Lower lobe of right lung (tissue), 2 donors: ENCODE measurements around the gene PCSK2. TPM values are rescaled to one million over a fixed set of nuclear protein-coding genes. Genes with fewer than 3 reads are reported as not detected.
A peak's percentile ranks its signal among the peaks of the same experiment; 100 is the strongest.

Source experiments
- ATAC-seq, 2 donors: fragments of 200-7000 bp; cut with Tn5 transposase; one replicate each; pipeline ENCODE4 v1.9.1; 2020 to 2022; ENCODE audit warnings: mild to moderate bottlenecking in 2 of 2, moderate library complexity in 2 of 2
- DNase-seq: peaks from one replicate; pipeline ENCODE4 v3.0.0-alpha.2; 2020
- H3K27ac ChIP-seq: fragments of 200-600 bp; one replicate; pipeline ENCODE4 v1.8.0; 2022
- H3K27me3 ChIP-seq: fragments of 200-600 bp; one replicate; pipeline ENCODE4 v1.8.0; 2022; ENCODE audit warnings: low read depth
- H3K36me3 ChIP-seq: fragments of 200-600 bp; one replicate; pipeline ENCODE4 v1.8.0; 2022; ENCODE audit warnings: mild to moderate bottlenecking
- H3K4me1 ChIP-seq: fragments of 200-600 bp; one replicate; pipeline ENCODE4 v1.8.0; 2022
- H3K4me3 ChIP-seq: fragments of 200-600 bp; one replicate; pipeline ENCODE4 v1.8.0; 2022; ENCODE audit warnings: mild to moderate bottlenecking
- H3K9me3 ChIP-seq: fragments of 200-600 bp; one replicate; pipeline ENCODE4 v1.8.0; 2022
- intact Hi-C: fragments of 100-400 bp; cut with DNase I; formaldehyde crosslinking; loops from one replicate; pipeline ENCODE4 v1.11.0; 2022
- total RNA-seq: library from RNA; stranded (reverse); fragmentation: NEBNext Ultra II Directional; extraction: Animal tissue kit (Norgen Biotek cat#: 25700); gene quantifications from one replicate; pipeline ENCODE4 v1.2.1, GENCODE V29; 2021
- TF ChIP-seq, protein P1 (sequence below): fragments of 200-600 bp; IDR thresholded peaks from one replicate; pipeline ENCODE4 v1.8.0; 2022; ENCODE audit warnings: antibody characterized with exemption, mild to moderate bottlenecking
- donor health status: DM: no; HTN: yes; CAD: no; lungs with severe emphysema.

PCSK2 gene
- total RNA-seq, 1 donor from 2014 or later: 38.8 TPM

DNA sequence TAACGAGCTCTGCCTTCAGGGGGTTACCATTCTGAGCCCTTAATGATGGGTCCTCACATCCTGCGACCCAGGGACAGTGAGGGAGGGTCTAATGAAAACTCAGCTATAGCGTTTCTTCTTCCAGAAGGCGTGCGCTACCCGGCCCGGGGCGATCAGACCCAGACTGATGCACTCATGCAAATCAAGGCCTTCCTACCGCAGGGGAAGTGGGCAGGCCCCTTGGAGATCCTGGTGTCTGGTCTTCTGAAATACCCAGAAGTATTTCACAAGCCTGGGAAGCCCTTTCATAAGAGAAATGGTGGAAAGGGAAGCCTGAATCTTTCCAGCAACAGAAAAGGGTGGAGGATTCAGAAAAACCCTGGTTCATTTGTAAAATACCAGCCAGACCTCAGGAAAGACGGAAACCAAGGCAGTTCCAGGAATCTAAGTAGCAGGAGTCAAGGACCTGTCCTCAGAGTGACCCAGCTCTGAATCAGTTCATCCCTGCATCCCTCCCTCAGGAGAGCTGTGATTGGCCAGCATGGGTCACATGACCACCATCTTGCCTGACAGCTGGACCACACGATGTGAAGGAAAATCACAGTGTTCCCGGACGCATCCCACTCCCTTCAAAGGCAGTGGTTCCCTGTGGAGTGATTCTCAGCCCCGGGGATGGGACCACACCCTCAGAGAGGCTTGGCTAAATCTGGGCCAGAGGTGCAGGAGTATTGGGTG is 291.7 kb downstream of the PCSK2 start:
- ATAC-seq (peak; percentile 33 to 54), DNase-seq (peak; percentile 58)
- TF ChIP-seq, protein P1, sequence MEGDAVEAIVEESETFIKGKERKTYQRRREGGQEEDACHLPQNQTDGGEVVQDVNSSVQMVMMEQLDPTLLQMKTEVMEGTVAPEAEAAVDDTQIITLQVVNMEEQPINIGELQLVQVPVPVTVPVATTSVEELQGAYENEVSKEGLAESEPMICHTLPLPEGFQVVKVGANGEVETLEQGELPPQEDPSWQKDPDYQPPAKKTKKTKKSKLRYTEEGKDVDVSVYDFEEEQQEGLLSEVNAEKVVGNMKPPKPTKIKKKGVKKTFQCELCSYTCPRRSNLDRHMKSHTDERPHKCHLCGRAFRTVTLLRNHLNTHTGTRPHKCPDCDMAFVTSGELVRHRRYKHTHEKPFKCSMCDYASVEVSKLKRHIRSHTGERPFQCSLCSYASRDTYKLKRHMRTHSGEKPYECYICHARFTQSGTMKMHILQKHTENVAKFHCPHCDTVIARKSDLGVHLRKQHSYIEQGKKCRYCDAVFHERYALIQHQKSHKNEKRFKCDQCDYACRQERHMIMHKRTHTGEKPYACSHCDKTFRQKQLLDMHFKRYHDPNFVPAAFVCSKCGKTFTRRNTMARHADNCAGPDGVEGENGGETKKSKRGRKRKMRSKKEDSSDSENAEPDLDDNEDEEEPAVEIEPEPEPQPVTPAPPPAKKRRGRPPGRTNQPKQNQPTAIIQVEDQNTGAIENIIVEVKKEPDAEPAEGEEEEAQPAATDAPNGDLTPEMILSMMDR: no peak
- H3K36me3 ChIP-seq: no peaks in the 10 kb centered on the region
- H3K4me1 ChIP-seq: no peaks in the 10 kb centered on the region
- no peaks in the 10 kb centered on the region for H3K27me3 ChIP-seq
- no peak overlapping the region for H3K27ac ChIP-seq
- H3K4me3 ChIP-seq: no peak overlapping the region
- intact Hi-C loops: no loop called here
- no peaks in the 10 kb centered on the region for H3K9me3 ChIP-seq

GRCh38 chr20:17519606-17520285 is 292.9 kb downstream of the PCSK2 start:
- Histone ChIP-seq H3K4me1 (no peaks in the 10 kb centered on the region), H3K27me3 (no peaks in the 10 kb centered on the region), H3K27ac (no peak overlapping the region), H3K36me3 (no peaks in the 10 kb centered on the region), H3K4me3 (no peak overlapping the region), H3K9me3 (no peaks in the 10 kb centered on the region)
- intact Hi-C loops: no loop called here
- no peak for DNase-seq
- TF ChIP-seq, protein P1: no peak
- no peak for ATAC-seq

DNA sequence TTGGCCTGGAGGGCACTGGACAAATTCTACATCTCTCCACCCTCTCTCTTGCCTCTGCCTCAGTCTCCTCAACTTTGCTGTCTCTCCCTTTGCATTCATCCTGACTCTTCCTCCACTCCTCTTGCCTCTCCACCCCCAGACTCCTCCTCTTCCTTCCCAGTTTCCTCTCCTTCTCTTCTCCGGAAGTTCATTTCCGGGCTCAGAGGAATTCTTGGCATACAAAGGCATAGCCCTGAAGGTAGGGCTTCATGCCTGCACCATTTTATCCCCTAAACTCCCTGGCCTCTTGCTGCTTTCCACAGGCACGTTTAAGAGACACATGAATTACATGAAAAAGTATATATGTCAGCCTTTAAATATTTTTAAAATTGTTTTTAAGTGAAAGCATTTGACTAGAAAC is 293.7 kb downstream of the PCSK2 start:
- TF ChIP-seq, protein P1: no peak
- DNase-seq: no peak
- no peaks in the 10 kb centered on the region for H3K27me3 ChIP-seq
- no peak overlapping the region for H3K4me3 ChIP-seq
- H3K27ac ChIP-seq: no peak overlapping the region
- H3K4me1 ChIP-seq: no peaks in the 10 kb centered on the region
- intact Hi-C loops: no loop called here
- H3K36me3 ChIP-seq: no peaks in the 10 kb centered on the region
- ATAC-seq: no peak
- no peaks in the 10 kb centered on the region for H3K9me3 ChIP-seq

- no peak overlapping the region for H3K4me3 ChIP-seq
- no peaks in the 10 kb centered on the region for H3K4me1 ChIP-seq
- intact Hi-C loops: no loop called here
- no peak for DNase-seq
- no peaks in the 10 kb centered on the region for H3K36me3 ChIP-seq
- no peaks in the 10 kb centered on the region for H3K9me3 ChIP-seq
- H3K27me3 ChIP-seq: no peaks in the 10 kb centered on the region
- TF ChIP-seq, protein P1: no peak
- H3K27ac ChIP-seq: no peak overlapping the region
- no peak for ATAC-seq
Measured at GRCh38 chr20:17522528-17522927, 295.7 kb downstream of the PCSK2 start.

GRCh38 chr20:17523326-17523725 is 296.5 kb downstream of the PCSK2 start:
- Histone ChIP-seq H3K27ac (no peak overlapping the region), H3K9me3 (no peaks in the 10 kb centered on the region), H3K36me3 (no peaks in the 10 kb centered on the region), H3K27me3 (no peaks in the 10 kb centered on the region), H3K4me1 (no peaks in the 10 kb centered on the region), H3K4me3 (no peak overlapping the region)
- no peak for DNase-seq
- TF ChIP-seq, protein P1: no peak
- ATAC-seq: no peak
- intact Hi-C loops: no loop called here
